Head of caudate nucleus (tissue), 42 donors: ENCODE data around the gene MORN4.
"Not testable (repeated sequence)": the region's sequence is repeated elsewhere in the genome, so short reads cannot be mapped to it uniquely, and the experiment has no call there.

Source experiments
- DNase-seq, 42 donors: peaks; one replicate each; pipeline versions ENCODE4 v3.0.0 to v3.0.0-alpha.2; 2020 to 2021; ENCODE audit warnings: mixed read lengths in 7 of 42
- intact Hi-C: fragments of 100-400 bp; cut with DNase I; formaldehyde crosslinking; loops from one replicate; pipeline ENCODE4 v1.15.0; 2022

Gene MORN4

GRCh38 chr10:97643441-97643985 lies 10.2 kb upstream of the MORN4 start:
- intact Hi-C loops = no loop called here
- no peak for DNase-seq

- DNase-seq, intact Hi-C loops: not testable (repeated sequence)
These were observed 9.3 kb upstream of the MORN4 start for GRCh38 chr10:97642471-97643159.

GRCh38 chr10:97640868-97641811 lies 7.8 kb upstream of the MORN4 start:
- intact Hi-C loops = no loop called here
- DNase-seq = peak in 35 of 42 donors; percentile 3 to 61 (median 19)

GRCh38 chr10:97640174-97640867 lies 7.0 kb upstream of the MORN4 start, which contains the start of gene PI4K2A:
PI4K2A (plus strand) TSS chr10:97640671; CDS start chr10:97640743, 72 bp downstream.
- DNase-seq = peak; percentile 98 to 100 (median 99)
- intact Hi-C loops = no loop called here

- intact Hi-C loops, DNase-seq: not testable (repeated sequence)
These were observed 5.8 kb upstream of the MORN4 start for GRCh38 chr10:97639090-97639489.

GRCh38 chr10:97635577-97635976 lies 2.3 kb upstream of the MORN4 start:
- intact Hi-C loops = no loop called here
- no peak for DNase-seq

GRCh38 chr10:97633921-97634320 lies 621 bp upstream of the MORN4 start:
- peak in 6 of 42 donors; percentile 4 to 33 (median 8) for DNase-seq
- intact Hi-C loops = no loop called here

GRCh38 chr10:97631098-97631497 lies 2.2 kb downstream of the MORN4 start:
- no peak for DNase-seq
- intact Hi-C loops = no loop called here

GRCh38 chr10:97629289-97629688 lies 4.0 kb downstream of the MORN4 start:
- intact Hi-C loops = no loop called here
- DNase-seq = no peak

- intact Hi-C loops = no loop called here
- DNase-seq = no peak
These were observed 5.1 kb downstream of the MORN4 start for GRCh38 chr10:97628228-97628627.

- intact Hi-C loops = no loop called here
These were observed 5.6 kb downstream of the MORN4 start for GRCh38 chr10:97627731-97628130.

GRCh38 chr10:97623277-97623676 lies 10.0 kb downstream of the MORN4 start:
- no peak for DNase-seq
- intact Hi-C loops = no loop called here

More at GRCh38 chr10:97627731-97628130, 5.6 kb downstream of the MORN4 start:
- DNase-seq = no peak

- DNase-seq = no peak
- intact Hi-C loops = no loop called here
These were observed 14.6 kb downstream of the MORN4 start for GRCh38 chr10:97618733-97619132.

- intact Hi-C loops = no loop called here
- DNase-seq = no peak
These were observed 15.0 kb downstream of the MORN4 start for GRCh38 chr10:97618285-97618684.

- peak in 1 of 42 donors; percentile 27 for DNase-seq
- intact Hi-C loops = no loop called here
These were observed 20.9 kb downstream of the MORN4 start for GRCh38 chr10:97612386-97612785.

- intact Hi-C loops = no loop called here
- DNase-seq = no peak
These were observed 21.8 kb downstream of the MORN4 start for GRCh38 chr10:97611473-97611872.

GRCh38 chr10:97608991-97609561 lies 24.2 kb downstream of the MORN4 start:
- intact Hi-C loops = loop anchor here (5.0 kb wide), 1 partner anchor 37 kb away; the partner anchor contains the start of gene ANKRD2
- no peak for DNase-seq

- intact Hi-C loops = loop anchor here (5.0 kb wide), 1 partner anchor 35 kb away; the partner anchor contains the start of gene ANKRD2
These were observed 26.1 kb downstream of the MORN4 start for GRCh38 chr10:97607095-97607636.

More at GRCh38 chr10:97607095-97607636, 26.1 kb downstream of the MORN4 start:
- peak in 24 of 42 donors; percentile 8 to 71 (median 34) for DNase-seq
